Stomach (tissue), 4 donors: ENCODE measurements around the gene VWC2L.

Experiments used
- CTCF ChIP-seq, 7 experiments: fragments of 450-650 bp in 4 of 7; fragments of 200-600 bp in 3 of 7; sonication (generic) in 3 of 7; IDR thresholded peaks; one replicate each; pipeline ENCODE4 v1.5.1; 2016 to 2019; ENCODE audit warnings: antibody characterized with exemption in 7 of 7, control low read depth in 2 of 7, mild to moderate bottlenecking in 1 of 7
- EP300 ChIP-seq: sonication (generic); formaldehyde crosslinking; IDR thresholded peaks from one replicate; pipeline ENCODE4 v1.6.1; 2017; ENCODE audit warnings: antibody characterized with exemption

- TF ChIP-seq CTCF (IDR thresholded peaks at IDR 0.05) (no peak), EP300 (no peak)
Measured at GRCh38 chr2:214529021-214529420, 118.2 kb downstream of the VWC2L start.
